HG03064 (cell line): Measurements from ENCODE around the gene EFCAB5.
"Not testable (repeated sequence)": the region's sequence is repeated elsewhere in the genome, so short reads cannot be mapped to it uniquely, and the experiment has no call there.

Source experiments
- ATAC-seq: cut with Tn5 transposase; IDR thresholded peaks from one replicate; pipeline ENCODE4 v1.9.1; 2021; ENCODE audit warnings: low read depth; ENCODE audit not compliant: unreplicated experiment

The EFCAB5 gene

GRCh38 chr17:30091771-30092170 lies 150.3 kb downstream of the EFCAB5 start:
- no peak for ATAC-seq

DNA sequence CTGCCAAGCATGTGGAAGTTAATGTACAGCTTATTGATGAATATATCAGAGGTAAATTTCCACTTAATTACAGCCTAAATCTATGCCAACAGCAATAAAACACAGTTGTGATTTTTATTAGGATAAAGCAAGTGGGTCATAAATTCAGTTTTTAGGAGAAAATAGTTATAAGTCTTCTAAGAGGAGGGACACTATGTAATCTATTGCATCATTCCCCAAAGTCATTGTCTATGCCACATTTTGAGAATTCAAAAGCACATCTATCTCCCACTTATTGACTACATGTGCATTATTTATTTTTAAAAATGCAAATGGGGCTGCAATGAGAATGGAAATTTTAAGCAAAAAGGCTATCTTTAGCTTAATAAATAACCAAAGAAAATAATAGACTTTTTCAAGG lies 151.5 kb downstream of the EFCAB5 start:
- ATAC-seq: no peak

GRCh38 chr17:30093463-30094147 lies 152.2 kb downstream of the EFCAB5 start:
- ATAC-seq: no peak

- ATAC-seq: no peak
Observed at GRCh38 chr17:30095507-30096244, 154.2 kb downstream of the EFCAB5 start.

- no peak for ATAC-seq
Observed at GRCh38 chr17:30101686-30102390, 160.4 kb downstream of the EFCAB5 start.

- no peak for ATAC-seq
Observed at GRCh38 chr17:30103921-30104320, 162.5 kb downstream of the EFCAB5 start.

GRCh38 chr17:30104575-30105339 lies 163.3 kb downstream of the EFCAB5 start:
- no peak for ATAC-seq

DNA sequence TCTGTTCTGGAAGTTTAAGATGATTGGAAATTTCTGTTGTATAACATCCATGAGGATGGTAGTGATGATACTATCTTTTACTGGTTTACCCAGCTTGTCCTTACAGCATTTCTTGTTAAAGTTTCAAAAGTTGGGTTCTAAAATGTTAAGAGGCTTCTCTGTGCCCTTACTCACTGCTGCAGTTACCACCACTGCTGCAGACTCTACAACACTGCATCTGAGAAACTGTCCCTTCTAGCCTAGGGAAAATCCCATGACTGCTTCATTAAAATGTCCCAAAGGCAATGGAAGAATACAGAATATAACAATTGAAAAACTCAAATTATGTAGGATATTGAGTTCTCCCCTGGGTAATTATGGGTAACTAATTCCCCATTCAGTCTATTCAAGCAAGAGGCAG lies 171.4 kb downstream of the EFCAB5 start:
- no peak for ATAC-seq

DNA sequence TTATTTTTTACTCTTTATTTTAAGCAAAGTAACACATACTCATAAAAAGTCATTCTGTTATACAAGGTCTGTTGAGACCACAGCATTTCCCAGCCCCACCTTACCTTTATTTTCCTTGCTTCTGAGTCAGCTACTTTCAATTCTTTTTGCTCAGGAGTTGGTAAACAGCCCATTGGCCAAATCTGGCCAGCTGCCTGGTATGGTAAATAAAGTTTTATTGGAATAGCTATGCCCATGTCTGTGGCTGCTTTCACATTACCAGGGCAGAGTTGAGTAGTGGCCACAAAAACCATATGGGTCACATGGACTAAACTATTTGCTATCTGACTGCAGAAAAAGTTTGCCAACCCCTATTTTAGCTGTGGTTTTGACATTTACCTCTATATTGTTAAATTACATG lies 171.8 kb downstream of the EFCAB5 start:
- no peak for ATAC-seq

GRCh38 chr17:30116345-30116660 lies 174.9 kb downstream of the EFCAB5 start:
- no peak for ATAC-seq

GRCh38 chr17:30116661-30117551 lies 175.5 kb downstream of the EFCAB5 start, which contains the start of gene NSRP1:
NSRP1 (plus strand) TSS chr17:30116816; CDS start chr17:30116844, 28 bp downstream.
- ATAC-seq: peak; percentile 66

DNA sequence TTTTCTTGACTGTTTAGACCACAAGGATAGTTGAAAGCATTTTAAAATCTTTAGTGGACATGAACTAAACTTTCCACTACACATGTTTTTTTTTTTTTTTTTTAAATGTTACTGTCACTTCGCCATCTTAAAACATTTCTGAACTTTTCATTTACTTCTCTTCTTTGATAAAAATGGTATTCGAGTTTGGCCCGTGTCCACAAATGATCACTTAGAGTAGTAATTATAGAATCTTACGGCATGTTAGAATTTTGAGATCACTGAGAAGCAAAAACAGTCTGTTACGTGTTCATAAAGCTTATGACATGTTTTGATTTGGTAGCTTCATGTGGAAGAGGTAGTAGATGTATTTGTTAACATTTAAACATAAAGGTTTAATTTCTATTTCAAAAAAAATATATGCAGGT lies 176.2 kb downstream of the EFCAB5 start:
- ATAC-seq: no peak

DNA sequence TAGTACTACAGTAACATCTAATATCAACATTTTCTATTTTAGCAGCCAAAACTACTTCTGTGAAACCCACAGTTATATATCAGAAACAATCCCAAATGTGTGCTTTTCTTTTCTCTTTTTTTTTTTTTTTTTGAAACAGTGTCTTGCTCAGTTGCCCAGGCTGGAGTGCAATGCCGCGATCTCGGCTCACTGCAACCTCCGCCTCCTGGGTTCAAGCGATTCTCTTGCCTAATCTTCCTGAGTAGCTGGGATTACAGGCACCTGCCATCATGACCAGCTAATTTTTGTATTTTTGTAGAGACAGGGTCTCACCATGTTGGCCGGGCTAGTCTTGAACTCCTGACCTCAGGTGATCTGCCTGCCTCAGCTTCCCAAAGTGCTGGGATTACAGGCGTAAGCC lies 177.2 kb downstream of the EFCAB5 start:
- not testable (repeated sequence) for ATAC-seq

GRCh38 chr17:30124273-30124796 lies 182.9 kb downstream of the EFCAB5 start:
- no peak for ATAC-seq

DNA sequence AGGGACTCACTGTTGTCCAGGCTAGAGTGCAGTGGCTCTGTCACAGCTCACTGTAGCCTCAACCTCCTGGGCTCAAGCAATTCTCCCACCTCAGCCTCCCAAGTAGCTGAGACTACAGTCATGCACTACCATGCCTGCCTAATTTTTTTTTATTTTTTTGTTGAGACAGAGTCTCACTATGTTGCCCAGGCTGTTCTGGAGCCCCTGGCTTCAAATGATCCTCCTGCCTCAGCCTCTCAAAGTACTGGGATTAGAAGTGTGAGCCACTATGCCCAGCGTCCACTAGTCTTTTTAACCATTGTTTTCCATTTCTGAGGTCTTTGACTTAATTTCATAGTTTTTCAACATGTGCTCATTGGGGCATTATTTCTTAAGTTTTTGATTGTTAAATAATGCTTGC lies 188.7 kb downstream of the EFCAB5 start:
- ATAC-seq: no peak

DNA sequence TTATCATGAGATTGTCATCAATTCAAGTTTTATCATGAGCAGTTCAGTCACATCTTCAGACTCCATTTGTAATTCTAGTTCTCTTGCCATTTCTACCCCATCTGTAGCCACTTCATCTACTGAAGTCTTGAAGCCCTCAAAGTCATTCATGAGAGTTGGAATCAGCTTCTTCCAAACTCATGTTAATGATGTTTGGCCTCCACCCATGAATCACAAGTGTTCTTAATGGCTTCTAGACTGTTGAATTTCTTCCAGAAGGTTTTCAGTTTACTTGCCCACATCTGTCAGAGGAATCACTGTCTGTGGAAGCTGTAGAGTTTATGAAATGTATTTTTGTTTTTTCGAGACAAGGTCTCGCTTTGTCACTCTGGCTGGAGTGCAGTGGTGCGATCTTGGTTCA lies 191.2 kb downstream of the EFCAB5 start:
- no peak for ATAC-seq

DNA sequence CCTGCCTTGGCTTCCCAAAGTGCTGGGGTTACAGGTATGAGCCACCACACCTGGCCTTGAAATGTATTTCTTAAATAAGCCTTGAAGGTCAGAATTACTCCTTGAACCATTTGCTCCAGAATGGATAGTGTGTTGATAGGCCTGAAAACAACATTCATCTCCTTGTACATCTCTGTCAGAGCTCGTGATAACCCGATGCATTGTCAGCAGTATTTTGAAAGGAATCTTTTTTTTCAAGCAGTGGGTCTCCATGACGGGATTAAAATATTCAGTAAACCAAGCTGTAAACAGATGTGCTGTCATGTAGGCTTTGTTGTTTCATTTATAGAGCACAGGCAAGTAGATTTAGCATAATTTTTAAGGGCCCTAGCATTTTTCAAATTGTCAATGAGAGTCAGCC lies 191.8 kb downstream of the EFCAB5 start:
- no peak for ATAC-seq

- no peak for ATAC-seq
Observed at GRCh38 chr17:30134551-30134950, 193.1 kb downstream of the EFCAB5 start.

GRCh38 chr17:30137158-30137557 lies 195.7 kb downstream of the EFCAB5 start:
- ATAC-seq: no peak

DNA sequence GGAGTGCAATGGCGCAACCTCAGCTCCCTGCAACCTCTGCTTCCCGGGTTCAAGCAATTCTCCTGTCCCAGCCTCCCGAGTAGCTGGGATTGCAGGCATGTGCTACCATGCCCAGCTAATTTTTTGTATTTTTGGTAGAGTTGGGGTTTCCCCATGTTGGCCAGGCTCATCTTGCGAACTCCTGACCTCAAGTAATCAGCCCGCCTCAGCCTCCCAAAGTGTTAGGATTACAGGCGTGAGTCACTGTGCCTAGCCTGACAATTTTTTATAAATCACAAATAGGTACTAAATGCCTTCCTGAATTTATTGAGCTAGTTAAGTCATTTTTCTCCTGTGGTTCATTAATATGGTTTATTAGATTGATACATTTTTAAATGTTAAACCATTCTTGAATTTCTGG lies 206.4 kb downstream of the EFCAB5 start:
- ATAC-seq: not testable (repeated sequence)
